OCI-LY3 (cell line): ENCODE data around the gene ARHGAP15.
"Not testable (repeated sequence)": the region's sequence is repeated elsewhere in the genome, so short reads cannot be mapped to it uniquely, and the experiment has no call there.

Experiments used
- H2AFZ ChIP-seq: fragments of 200-600, 300-600 bp; shearing (Covaris generic); 2 replicates; pipeline ENCODE4 v1.6.0; 2014; ENCODE audit warnings: antibody characterized with exemption, low read depth, low read length
- H3K27ac ChIP-seq: fragments of 200-600, 300-600 bp; sonication (generic); 2 replicates; pipeline ENCODE4 v1.5.1; 2014; ENCODE audit warnings: mild to moderate bottlenecking, low read length, moderate library complexity, mixed read lengths
- H3K27me3 ChIP-seq: fragments of 200-600, 300-600 bp; sonication (generic); 2 replicates; pipeline ENCODE4 v1.6.1; 2014; ENCODE audit warnings: low read depth, low read length, mixed read lengths
- H3K36me3 ChIP-seq: fragments of 200-600, 300-600 bp; sonication (generic); replicated peaks from 2 replicates; pipeline ENCODE3; 2014; ENCODE audit warnings: low read depth, low read length, mixed read lengths
- H3K4me1 ChIP-seq: fragments of 300-600, 200-600 bp; sonication (generic); 2 replicates; pipeline ENCODE4 v1.6.1; 2014; ENCODE audit warnings: low read length, mixed read lengths
- H3K4me2 ChIP-seq: fragments of 200-600, 300-600 bp; sonication (generic); 2 replicates; pipeline ENCODE4 v1.6.1; 2014; ENCODE audit warnings: low read length, mixed read lengths
- H3K4me3 ChIP-seq: fragments of 300-600, 200-600 bp; sonication (generic); 2 replicates; pipeline ENCODE4 v1.5.1; 2014; ENCODE audit warnings: antibody characterized with exemption, mild to moderate bottlenecking, low read length, moderate library complexity
- H3K79me2 ChIP-seq: fragments of 300-600, 200-600 bp; shearing (Covaris generic); 2 replicates; pipeline ENCODE4 v1.6.1; 2014; ENCODE audit warnings: mild to moderate bottlenecking, low read length, mixed read lengths
- H3K9ac ChIP-seq: fragments of 300-600, 200-600 bp; shearing (Covaris generic); 2 replicates; pipeline ENCODE4 v1.6.0; 2014; ENCODE audit warnings: mild to moderate bottlenecking, low read length, moderate library complexity
- H3K9me3 ChIP-seq: fragments of 200-600, 300-600 bp; shearing (Covaris generic); 2 replicates; pipeline ENCODE4 v1.6.1; 2014; ENCODE audit warnings: low read length, mixed read lengths; ENCODE audit not compliant: insufficient read depth
- H4K20me1 ChIP-seq: fragments of 200-600, 300-600 bp; sonication (generic); 2 replicates; pipeline ENCODE4 v1.6.1; 2016; ENCODE audit warnings: low read length, mixed read lengths; ENCODE audit not compliant: insufficient read depth
- EZH2phosphoT487 ChIP-seq: fragments of 200-600 bp; shearing (Covaris generic); IDR thresholded peaks from 2 replicates; pipeline ENCODE4 v1.6.1; 2018; ENCODE audit warnings: antibody characterized with exemption, mixed run types, low read depth
- TF ChIP-seq, protein P1 (sequence below): fragments of 200-600, 300-600 bp; sonication (generic); IDR thresholded peaks from 2 replicates; pipeline ENCODE4 v1.5.1; 2014; ENCODE audit warnings: antibody characterized with exemption, low read length, low read depth

Gene ARHGAP15

DNA sequence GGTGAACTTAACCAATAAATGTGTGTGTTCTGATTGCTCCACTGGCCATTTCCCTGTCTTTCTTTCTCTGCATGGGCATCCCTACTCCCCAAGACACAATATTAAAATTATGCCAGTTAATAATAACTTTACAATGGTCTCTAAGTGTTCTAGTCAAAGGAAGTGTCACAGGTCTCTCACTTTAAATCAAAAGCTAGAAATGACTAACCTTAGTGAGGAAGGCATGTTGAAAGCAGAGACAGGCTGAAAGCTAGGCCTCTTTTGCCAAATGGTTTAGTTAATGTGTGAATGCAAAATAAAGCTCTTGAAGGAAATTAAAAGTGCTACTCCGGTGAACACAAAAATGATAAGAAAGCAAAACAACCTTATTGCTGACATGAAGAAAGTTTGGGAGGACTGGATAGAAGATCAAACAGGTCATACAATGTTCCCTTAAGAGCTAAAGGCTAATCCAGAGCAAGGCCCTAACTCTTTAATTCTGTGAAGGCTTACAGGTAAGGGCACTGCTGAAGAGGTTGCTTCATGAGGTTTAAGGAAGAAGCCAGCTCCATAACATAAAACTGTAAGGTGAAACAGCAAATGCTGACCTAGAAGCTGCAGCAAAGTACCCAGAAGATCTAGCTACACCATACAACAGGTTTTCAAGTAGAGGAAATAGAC is 44.0 kb upstream of the ARHGAP15 start:
- Histone ChIP-seq H3K36me3 (no peaks in the 10 kb centered on the region), H3K4me1 (peaks cover 16% of the 10 kb centered on the region), H3K4me3 (no peak overlapping the region), H4K20me1 (no peaks in the 10 kb centered on the region), H3K9ac (0 out of 2 replicates have a peak overlapping the region, but pooled peaks have one; percentile 7), H3K27me3 (no peaks in the 10 kb centered on the region), H3K79me2 (no peaks in the 10 kb centered on the region), H3K4me2 (peak overlapping the region; percentile 35), H3K27ac (peak overlapping the region; percentile 57), H3K9me3 (no peaks in the 10 kb centered on the region), H2AFZ (peak overlapping the region; percentile 91)
- TF ChIP-seq EZH2phosphoT487, result no peak
- TF ChIP-seq, protein P1, sequence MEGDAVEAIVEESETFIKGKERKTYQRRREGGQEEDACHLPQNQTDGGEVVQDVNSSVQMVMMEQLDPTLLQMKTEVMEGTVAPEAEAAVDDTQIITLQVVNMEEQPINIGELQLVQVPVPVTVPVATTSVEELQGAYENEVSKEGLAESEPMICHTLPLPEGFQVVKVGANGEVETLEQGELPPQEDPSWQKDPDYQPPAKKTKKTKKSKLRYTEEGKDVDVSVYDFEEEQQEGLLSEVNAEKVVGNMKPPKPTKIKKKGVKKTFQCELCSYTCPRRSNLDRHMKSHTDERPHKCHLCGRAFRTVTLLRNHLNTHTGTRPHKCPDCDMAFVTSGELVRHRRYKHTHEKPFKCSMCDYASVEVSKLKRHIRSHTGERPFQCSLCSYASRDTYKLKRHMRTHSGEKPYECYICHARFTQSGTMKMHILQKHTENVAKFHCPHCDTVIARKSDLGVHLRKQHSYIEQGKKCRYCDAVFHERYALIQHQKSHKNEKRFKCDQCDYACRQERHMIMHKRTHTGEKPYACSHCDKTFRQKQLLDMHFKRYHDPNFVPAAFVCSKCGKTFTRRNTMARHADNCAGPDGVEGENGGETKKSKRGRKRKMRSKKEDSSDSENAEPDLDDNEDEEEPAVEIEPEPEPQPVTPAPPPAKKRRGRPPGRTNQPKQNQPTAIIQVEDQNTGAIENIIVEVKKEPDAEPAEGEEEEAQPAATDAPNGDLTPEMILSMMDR, result no peak

DNA sequence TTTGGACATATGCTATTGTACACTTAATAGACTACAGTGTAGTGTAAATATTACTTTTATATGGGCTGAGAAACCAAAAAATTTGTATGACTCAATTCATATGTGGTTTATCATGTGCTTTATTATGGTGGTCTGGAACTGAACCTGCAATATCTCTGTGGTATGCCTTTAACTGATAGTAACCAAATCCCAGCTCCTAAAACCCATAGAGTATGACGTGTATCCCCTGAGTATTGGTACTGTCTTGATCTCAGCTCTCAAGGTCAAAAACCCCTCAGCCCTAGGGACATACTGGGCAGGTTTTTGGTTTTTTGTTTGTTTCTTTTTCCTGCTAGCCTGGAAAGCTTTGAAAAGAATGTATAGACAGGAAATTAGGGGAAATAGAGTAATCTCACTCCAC is 42.2 kb upstream of the ARHGAP15 start:
- peaks cover 16% of the 10 kb centered on the region for H3K4me1 ChIP-seq
- H3K27ac ChIP-seq, result no peak overlapping the region
- H4K20me1 ChIP-seq, result no peaks in the 10 kb centered on the region
- no peak overlapping the region for H3K4me3 ChIP-seq
- H3K36me3 ChIP-seq, result no peaks in the 10 kb centered on the region
- H3K4me2 ChIP-seq, result no peak overlapping the region
- H3K27me3 ChIP-seq, result no peaks in the 10 kb centered on the region
- no peak overlapping the region for H2AFZ ChIP-seq
- TF ChIP-seq, protein P1, result no peak
- no peak for TF ChIP-seq EZH2phosphoT487
- no peaks in the 10 kb centered on the region for H3K79me2 ChIP-seq
- no peak overlapping the region for H3K9ac ChIP-seq
- H3K9me3 ChIP-seq, result no peaks in the 10 kb centered on the region

DNA sequence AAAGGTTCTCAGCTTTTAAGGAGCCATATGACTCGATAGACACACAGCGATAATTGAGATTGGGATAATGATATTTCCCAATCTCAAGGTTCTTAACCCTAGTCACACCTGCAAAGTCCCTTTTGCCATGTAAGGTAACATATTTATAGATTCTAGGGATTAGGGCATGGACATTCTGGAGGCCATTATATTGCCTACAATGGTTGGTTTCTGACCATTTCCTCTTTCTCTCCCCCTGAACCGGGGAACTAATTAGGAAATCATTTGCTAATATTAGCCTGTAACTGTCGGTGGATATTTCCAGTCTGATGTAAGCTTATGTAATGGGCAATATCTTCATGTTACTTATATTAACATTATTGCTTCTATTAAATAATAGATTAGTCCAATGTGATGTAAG is 40.8 kb upstream of the ARHGAP15 start:
- H3K27me3 ChIP-seq, result no peaks in the 10 kb centered on the region
- no peaks in the 10 kb centered on the region for H3K9me3 ChIP-seq
- H3K4me2 ChIP-seq, result no peak overlapping the region
- no peaks in the 10 kb centered on the region for H3K36me3 ChIP-seq
- no peak overlapping the region for H3K9ac ChIP-seq
- H3K4me3 ChIP-seq, result no peak overlapping the region
- no peak overlapping the region for H3K27ac ChIP-seq
- no peak overlapping the region for H2AFZ ChIP-seq
- TF ChIP-seq, protein P1, result no peak
- TF ChIP-seq EZH2phosphoT487, result no peak
- peaks cover 16% of the 10 kb centered on the region for H3K4me1 ChIP-seq
- H3K79me2 ChIP-seq, result no peaks in the 10 kb centered on the region
- no peaks in the 10 kb centered on the region for H4K20me1 ChIP-seq

DNA sequence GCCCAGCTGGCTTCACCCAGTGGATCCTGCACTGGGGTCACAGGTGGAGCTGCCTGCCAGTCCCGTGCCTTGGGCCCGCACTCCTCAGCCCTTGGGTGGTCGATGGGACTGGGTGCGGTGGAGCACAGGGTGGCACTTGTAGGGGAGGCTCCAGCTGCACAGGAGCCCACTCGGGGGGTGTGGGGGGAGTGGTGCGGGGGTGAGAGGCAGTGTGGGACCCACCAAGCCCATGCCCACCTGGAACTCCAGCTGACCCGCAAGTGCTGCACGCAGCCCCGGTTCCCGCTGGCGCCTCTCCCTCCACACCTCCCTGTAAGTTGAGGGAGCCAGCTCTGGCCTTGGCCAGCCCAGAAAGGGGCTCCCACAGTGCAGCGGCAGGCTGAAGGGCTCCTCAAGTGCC is 39.7 kb upstream of the ARHGAP15 start:
- not testable (repeated sequence) for H2AFZ ChIP-seq, H3K27ac ChIP-seq, H3K9me3 ChIP-seq, H3K27me3 ChIP-seq, H3K4me2 ChIP-seq, H3K4me3 ChIP-seq, H3K79me2 ChIP-seq, H3K36me3 ChIP-seq, H3K9ac ChIP-seq, H4K20me1 ChIP-seq
- H3K4me1 ChIP-seq, result peaks cover 15% of the 10 kb centered on the region
